Thoracic aorta (tissue), 2 donors: ENCODE results near the gene ITGAE. TPM values are rescaled to one million over a fixed set of nuclear protein-coding genes. Genes with fewer than 3 reads are reported as not detected.
"Not testable (repeated sequence)": the region's sequence is repeated elsewhere in the genome, so short reads cannot be mapped to it uniquely, and the experiment has no call there.

Experiments
- ATAC-seq: fragments of 150-250 bp; one replicate; pipeline ENCODE4 v1.8.0; 2017; ENCODE audit warnings: low read depth; ENCODE audit not compliant: insufficient number of reproducible peaks, low FRiP score
- DNase-seq: peaks from one replicate; pipeline ENCODE4 v3.0.0-alpha.2; 2020; ENCODE audit warnings: low spot score
- H3K27ac ChIP-seq, 2 donors: fragments of 200-600 bp; sonication (generic); 1 replicate in 1 of 2; 2 replicates in 1 of 2; pipeline ENCODE4 v1.5.1; 2016; ENCODE audit warnings: mild to moderate bottlenecking in 2 of 2, moderate library complexity in 2 of 2
- H3K27me3 ChIP-seq: fragments of 200-600 bp; sonication (generic); replicated peaks from 2 replicates; pipeline ENCODE4 v1.6.0; 2016; ENCODE audit warnings: mild to moderate bottlenecking; ENCODE audit not compliant: insufficient read depth
- H3K36me3 ChIP-seq: fragments of 200-600 bp; sonication (generic); one replicate; pipeline ENCODE4 v1.5.1; 2016
- H3K4me1 ChIP-seq, 2 donors: fragments of 200-600 bp; sonication (generic); 1 replicate in 1 of 2; 2 replicates in 1 of 2; pipeline versions ENCODE4 v1.5.1 to v1.6.0; 2016; ENCODE audit warnings: low read depth in 2 of 2, mild to moderate bottlenecking in 1 of 2; ENCODE audit not compliant: control insufficient read depth in 1 of 2
- H3K4me3 ChIP-seq: fragments of 200-600 bp; sonication (generic); 2 replicates; pipeline ENCODE4 v1.5.1; 2016; ENCODE audit warnings: mild to moderate bottlenecking
- H3K9me3 ChIP-seq: fragments of 200-600 bp; sonication (generic); 2 replicates; pipeline ENCODE4 v1.5.1; 2016
- CTCF ChIP-seq: fragments of 200-600 bp; sonication (generic); IDR thresholded peaks from one replicate; pipeline ENCODE4 v1.5.1; 2019; ENCODE audit warnings: antibody characterized with exemption
- total RNA-seq, 2 donors: library from RNA; depleted of rRNA; stranded (reverse); fragments of >200 nt; gene quantifications; one replicate each; pipeline versions ENCODE4 v1.1.0 to v1.2.3, GENCODE V29; 2016

The ITGAE gene
- total RNA-seq, 2 donors from 2014 or later, result 4.2 to 23.4 TPM

GRCh38 chr17:3739422-3740124, 61.4 kb downstream of the ITGAE start:
- DNase-seq (no peak), ATAC-seq (no peak)
- no peaks in the 10 kb centered on the region for H3K36me3 ChIP-seq
- TF ChIP-seq CTCF, result no peak
- H3K4me1 ChIP-seq, result peaks cover 0 to 5% of the 10 kb centered on the region in 2 donors
- no peaks in the 10 kb centered on the region for H3K27me3 ChIP-seq
- no peak overlapping the region for H3K27ac ChIP-seq
- H3K4me3 ChIP-seq, result no peak overlapping the region
- no peaks in the 10 kb centered on the region for H3K9me3 ChIP-seq

GRCh38 chr17:3738562-3739295, 62.3 kb downstream of the ITGAE start:
- Histone ChIP-seq H3K27me3 (no peaks in the 10 kb centered on the region), H3K27ac (no peak overlapping the region), H3K9me3 (no peaks in the 10 kb centered on the region), H3K36me3 (no peaks in the 10 kb centered on the region), H3K4me1 (peaks cover 0 to 5% of the 10 kb centered on the region in 2 donors), H3K4me3 (no peak overlapping the region)
- TF ChIP-seq CTCF, result no peak
- DNase-seq (no peak), ATAC-seq (no peak)

GRCh38 chr17:3735515-3735914, 65.5 kb downstream of the ITGAE start:
- no peak for TF ChIP-seq CTCF
- no peak for ATAC-seq

GRCh38 chr17:3734911-3735276, 66.1 kb downstream of the ITGAE start:
- H3K4me3 ChIP-seq, H3K9me3 ChIP-seq, H3K36me3 ChIP-seq, H3K4me1 ChIP-seq, ATAC-seq, H3K27me3 ChIP-seq, H3K27ac ChIP-seq, DNase-seq: not testable (repeated sequence)

More at GRCh38 chr17:3735515-3735914, 65.5 kb downstream of the ITGAE start:
- Histone ChIP-seq H3K27ac (no peak overlapping the region), H3K36me3 (no peaks in the 10 kb centered on the region), H3K4me1 (peaks cover 0 to 5% of the 10 kb centered on the region in 2 donors), H3K27me3 (no peaks in the 10 kb centered on the region), H3K9me3 (no peaks in the 10 kb centered on the region), H3K4me3 (no peak overlapping the region)
- no peak for DNase-seq

- H3K9me3 ChIP-seq, result no peaks in the 10 kb centered on the region
- DNase-seq (no peak), ATAC-seq (no peak)
- H3K4me1 ChIP-seq, result peaks cover 0 to 1% of the 10 kb centered on the region in 2 donors
- H3K27ac ChIP-seq, result no peak overlapping the region
- no peaks in the 10 kb centered on the region for H3K27me3 ChIP-seq
- no peak overlapping the region for H3K4me3 ChIP-seq
- TF ChIP-seq CTCF, result no peak
- no peaks in the 10 kb centered on the region for H3K36me3 ChIP-seq
These were observed 68.8 kb downstream of the ITGAE start for GRCh38 chr17:3732210-3732621.
